GM18526 (cell line): ENCODE measurements around the gene TNFRSF1A.

Experiments used
- POLR2A ChIP-seq: IDR thresholded peaks from 3 replicates; pipeline ENCODE4 v1.6.1; 2011; ENCODE audit not compliant: insufficient read length; ENCODE audit errors: extremely low read depth

TNFRSF1A gene

GRCh38 chr12:6367969-6368892 is 26.4 kb upstream of the TNFRSF1A start:
- TF ChIP-seq POLR2A: no peak

- TF ChIP-seq POLR2A: no peak
Observed at GRCh38 chr12:6367065-6367968, 25.4 kb upstream of the TNFRSF1A start.

- no peak for TF ChIP-seq POLR2A
Observed at GRCh38 chr12:6364044-6364374, 22.1 kb upstream of the TNFRSF1A start.

GRCh38 chr12:6363330-6364043 is 21.6 kb upstream of the TNFRSF1A start:
- TF ChIP-seq POLR2A: peak; percentile 26

DNA sequence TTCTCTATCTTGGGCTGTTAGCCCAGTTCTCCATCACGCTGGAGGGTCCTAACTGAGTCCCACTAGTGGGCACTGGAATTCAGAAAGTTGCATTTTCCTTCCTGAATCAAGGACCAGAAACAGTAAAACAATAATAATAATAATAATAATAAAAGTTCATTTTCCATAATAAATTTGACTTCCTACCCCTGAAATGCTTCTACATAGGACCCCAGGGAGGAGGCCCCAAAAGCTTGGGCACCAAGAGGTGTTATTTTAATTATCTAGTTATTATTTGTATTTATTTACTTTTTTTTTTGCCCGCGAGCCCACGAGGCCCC is 21.1 kb upstream of the TNFRSF1A start:
- TF ChIP-seq POLR2A: no peak

DNA sequence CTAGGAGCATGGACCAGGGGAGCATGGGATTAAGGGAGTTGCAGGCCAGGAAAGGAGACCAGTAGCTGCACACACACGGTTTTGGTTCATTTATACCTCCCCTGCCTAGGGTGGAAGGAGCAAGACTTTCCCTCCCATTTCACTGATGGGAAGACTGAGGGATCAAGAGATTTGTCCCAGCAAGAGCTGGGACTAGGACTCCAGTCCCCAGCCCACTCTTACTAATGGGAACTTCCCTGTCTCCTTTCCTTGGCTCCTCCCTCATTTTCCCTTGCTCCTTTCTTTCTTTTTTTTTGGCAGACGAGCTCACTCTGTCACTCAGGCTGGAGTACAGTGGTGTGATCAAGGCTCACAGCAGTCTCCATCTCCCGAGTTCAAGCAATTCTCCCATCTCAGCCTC is 20.5 kb upstream of the TNFRSF1A start:
- TF ChIP-seq POLR2A: no peak

GRCh38 chr12:6361834-6362233 is 20.0 kb upstream of the TNFRSF1A start:
- TF ChIP-seq POLR2A: no peak

- no peak for TF ChIP-seq POLR2A
Observed at GRCh38 chr12:6360578-6361490, 19.0 kb upstream of the TNFRSF1A start.

DNA sequence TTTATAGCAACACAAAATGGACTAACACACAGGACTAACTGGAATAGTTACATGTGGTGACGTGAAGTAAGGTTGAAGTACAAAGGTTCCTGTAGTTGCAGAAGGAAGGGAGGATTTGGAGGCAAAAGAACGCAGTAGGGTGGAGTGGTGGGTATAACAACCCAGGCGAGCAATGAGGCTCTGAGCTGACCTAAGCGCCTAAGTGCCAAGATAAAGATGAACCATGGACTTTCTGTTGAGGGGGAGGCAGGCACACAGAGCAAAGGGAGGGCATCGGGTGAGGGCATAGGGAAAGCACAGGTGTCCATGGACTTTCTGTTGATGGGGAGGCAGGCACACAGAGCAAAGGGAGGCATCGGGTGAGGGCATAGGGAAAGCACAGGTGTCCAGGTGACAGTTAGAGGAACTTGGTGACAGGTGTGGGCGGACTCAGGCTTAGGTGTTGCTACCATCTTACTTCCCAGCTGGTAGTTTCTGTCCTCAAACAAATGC is 18.2 kb upstream of the TNFRSF1A start:
- TF ChIP-seq POLR2A: no peak

GRCh38 chr12:6358881-6359280 is 17.0 kb upstream of the TNFRSF1A start:
- no peak for TF ChIP-seq POLR2A

GRCh38 chr12:6356374-6356820 is 14.5 kb upstream of the TNFRSF1A start:
- no peak for TF ChIP-seq POLR2A

DNA sequence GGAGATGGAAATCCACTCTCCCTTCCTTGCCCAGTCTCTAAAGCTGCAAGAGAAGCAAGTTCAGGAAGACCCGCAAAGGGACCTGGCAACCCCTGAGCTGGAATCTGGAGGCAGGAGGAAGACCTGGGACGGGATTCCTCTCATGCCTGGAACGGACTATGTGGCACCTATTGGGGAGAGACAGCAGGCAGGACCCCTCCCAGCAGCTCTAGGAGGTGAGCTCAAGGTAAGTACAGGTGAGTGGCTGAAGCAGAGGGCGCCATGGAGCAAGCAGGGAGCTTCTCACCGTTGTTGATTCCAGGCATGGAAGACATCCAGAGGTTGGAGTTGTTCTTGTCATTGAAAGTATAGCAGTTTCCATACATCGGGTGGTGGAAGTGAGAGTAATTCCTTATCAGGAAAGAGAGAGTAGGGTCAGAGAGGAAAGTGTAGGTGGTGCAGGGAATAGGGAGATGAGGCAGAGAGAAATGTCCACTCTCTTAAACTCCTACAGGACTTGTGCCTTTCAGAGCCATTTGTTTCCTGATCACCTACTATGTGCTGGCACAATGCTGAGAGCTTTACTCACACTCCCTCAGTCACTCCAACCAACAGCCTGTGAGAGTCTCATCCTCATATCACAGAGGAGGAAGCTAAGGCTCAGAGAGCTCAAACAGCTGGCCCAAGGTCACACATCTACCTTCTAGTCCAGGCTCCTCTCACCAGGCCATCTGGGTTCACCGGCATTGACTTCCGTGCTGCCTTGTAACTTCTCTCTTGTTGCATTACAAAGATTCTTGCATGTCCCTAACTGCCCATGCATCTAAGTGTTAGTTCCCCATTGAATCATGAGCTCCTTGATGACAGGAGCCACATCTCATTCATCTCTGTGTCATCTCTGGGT is 13.9 kb upstream of the TNFRSF1A start:
- no peak for TF ChIP-seq POLR2A

DNA sequence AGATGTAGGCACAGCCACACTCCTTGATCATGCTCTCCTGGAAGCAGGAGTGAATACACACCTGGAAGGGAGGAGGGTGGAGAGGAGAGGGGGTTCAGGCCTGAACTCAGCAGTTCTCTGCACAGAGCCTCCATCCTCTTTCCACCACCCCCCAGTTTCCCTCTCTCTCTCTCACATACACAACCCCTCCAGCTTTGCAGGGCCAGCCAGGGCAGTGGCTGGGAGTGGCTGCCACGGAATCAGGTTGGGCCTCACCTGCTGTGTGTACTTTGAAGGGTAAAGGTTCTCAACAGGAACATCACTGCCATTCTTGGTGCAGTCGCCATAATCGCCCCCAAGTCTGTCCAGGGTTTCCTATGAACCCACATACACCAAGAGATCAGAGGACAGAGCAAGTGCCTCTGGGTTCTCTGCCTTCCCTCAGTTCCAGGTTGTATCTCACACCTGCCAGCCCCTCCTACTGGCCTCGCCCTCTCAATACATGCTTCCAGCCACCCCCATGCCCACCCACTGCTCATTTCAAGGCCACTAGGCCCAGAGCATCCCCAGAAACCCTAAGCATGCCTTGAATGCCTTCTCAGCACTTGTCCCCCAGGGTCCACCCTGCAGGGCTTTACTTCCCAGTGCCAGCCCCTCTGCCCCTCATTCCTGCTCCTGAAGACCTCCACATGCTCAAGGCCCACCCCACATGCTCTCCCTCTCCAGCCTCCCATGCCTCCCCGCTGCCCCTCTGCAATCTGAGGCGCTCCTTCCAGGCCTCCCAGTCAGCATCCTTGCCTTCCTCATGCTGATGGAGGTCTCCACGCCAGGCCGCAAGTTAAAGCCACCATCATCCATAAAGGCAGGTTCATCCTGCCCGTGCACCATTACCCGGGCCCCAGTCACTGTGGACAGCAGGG is 12.9 kb upstream of the TNFRSF1A start:
- no peak for TF ChIP-seq POLR2A
